Measurements from ENCODE around the gene APBB2.

Gene APBB2

GRCh38 chr4:41236032-41236431 lies 21.7 kb upstream of the APBB2 start:
- no peak for ATAC-seq
- TF ChIP-seq CSDC2 (CRISPR knock-in tag; IDR thresholded peaks at IDR 0.05) (no peak), ESRRG (CRISPR knock-in tag; IDR thresholded peaks at IDR 0.05) (no peak), ZNF8 (CRISPR knock-in tag; IDR thresholded peaks at IDR 0.05) (no peak), GLIS3 (CRISPR knock-in tag; IDR thresholded peaks at IDR 0.05) (no peak), CREB5 (CRISPR knock-in tag; IDR thresholded peaks at IDR 0.05; ENCODE audit: low read depth) (no peak), SNAI2 (CRISPR knock-in tag; IDR thresholded peaks at IDR 0.05) (no peak), ZC3H10 (CRISPR knock-in tag; IDR thresholded peaks at IDR 0.05) (no peak), TOX (CRISPR knock-in tag; IDR thresholded peaks at IDR 0.05; ENCODE audit: borderline replicate concordance) (no peak), ISL1 (CRISPR knock-in tag; IDR thresholded peaks at IDR 0.05) (no peak), BACH2 (CRISPR knock-in tag; IDR thresholded peaks at IDR 0.05; ENCODE audit: borderline replicate concordance) (no peak), ZFP30 (CRISPR knock-in tag; IDR thresholded peaks at IDR 0.05) (no peak), PPARA (CRISPR knock-in tag; IDR thresholded peaks at IDR 0.05; ENCODE audit: borderline replicate concordance) (no peak), TCF4 (CRISPR knock-in tag; IDR thresholded peaks at IDR 0.05; ENCODE audit: borderline replicate concordance) (no peak), RARB (CRISPR knock-in tag; IDR thresholded peaks at IDR 0.05) (no peak)
- TF ChIP-seq, protein P1, sequence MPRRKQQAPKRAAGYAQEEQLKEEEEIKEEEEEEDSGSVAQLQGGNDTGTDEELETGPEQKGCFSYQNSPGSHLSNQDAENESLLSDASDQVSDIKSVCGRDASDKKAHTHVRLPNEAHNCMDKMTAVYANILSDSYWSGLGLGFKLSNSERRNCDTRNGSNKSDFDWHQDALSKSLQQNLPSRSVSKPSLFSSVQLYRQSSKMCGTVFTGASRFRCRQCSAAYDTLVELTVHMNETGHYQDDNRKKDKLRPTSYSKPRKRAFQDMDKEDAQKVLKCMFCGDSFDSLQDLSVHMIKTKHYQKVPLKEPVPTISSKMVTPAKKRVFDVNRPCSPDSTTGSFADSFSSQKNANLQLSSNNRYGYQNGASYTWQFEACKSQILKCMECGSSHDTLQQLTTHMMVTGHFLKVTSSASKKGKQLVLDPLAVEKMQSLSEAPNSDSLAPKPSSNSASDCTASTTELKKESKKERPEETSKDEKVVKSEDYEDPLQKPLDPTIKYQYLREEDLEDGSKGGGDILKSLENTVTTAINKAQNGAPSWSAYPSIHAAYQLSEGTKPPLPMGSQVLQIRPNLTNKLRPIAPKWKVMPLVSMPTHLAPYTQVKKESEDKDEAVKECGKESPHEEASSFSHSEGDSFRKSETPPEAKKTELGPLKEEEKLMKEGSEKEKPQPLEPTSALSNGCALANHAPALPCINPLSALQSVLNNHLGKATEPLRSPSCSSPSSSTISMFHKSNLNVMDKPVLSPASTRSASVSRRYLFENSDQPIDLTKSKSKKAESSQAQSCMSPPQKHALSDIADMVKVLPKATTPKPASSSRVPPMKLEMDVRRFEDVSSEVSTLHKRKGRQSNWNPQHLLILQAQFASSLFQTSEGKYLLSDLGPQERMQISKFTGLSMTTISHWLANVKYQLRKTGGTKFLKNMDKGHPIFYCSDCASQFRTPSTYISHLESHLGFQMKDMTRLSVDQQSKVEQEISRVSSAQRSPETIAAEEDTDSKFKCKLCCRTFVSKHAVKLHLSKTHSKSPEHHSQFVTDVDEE (CRISPR knock-in tag; IDR thresholded peaks at IDR 0.05), result no peak
- TF ChIP-seq, protein P2, sequence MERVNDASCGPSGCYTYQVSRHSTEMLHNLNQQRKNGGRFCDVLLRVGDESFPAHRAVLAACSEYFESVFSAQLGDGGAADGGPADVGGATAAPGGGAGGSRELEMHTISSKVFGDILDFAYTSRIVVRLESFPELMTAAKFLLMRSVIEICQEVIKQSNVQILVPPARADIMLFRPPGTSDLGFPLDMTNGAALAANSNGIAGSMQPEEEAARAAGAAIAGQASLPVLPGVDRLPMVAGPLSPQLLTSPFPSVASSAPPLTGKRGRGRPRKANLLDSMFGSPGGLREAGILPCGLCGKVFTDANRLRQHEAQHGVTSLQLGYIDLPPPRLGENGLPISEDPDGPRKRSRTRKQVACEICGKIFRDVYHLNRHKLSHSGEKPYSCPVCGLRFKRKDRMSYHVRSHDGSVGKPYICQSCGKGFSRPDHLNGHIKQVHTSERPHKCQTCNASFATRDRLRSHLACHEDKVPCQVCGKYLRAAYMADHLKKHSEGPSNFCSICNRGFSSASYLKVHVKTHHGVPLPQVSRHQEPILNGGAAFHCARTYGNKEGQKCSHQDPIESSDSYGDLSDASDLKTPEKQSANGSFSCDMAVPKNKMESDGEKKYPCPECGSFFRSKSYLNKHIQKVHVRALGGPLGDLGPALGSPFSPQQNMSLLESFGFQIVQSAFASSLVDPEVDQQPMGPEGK (CRISPR knock-in tag; IDR thresholded peaks at IDR 0.05; ENCODE audit: borderline replicate concordance), result no peak

DNA sequence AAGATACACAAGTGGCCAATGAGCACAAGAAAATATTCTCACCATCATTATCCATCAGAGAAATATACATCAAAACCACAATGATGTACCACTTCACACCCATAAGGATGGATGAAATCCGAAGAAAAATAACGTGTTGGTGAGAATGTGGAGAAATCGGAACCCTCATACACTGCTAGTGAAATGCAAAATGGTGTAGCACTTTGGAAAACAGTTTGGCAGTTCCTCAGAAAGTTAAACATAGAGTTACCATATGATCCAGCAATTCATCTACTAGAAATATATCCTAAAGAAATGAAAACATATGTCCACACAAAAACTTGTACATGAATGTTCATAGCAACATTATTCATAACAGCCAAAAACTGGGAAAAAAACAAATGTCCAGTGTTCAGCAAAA lies 18.5 kb upstream of the APBB2 start:
- TF ChIP-seq PPARA (CRISPR knock-in tag; IDR thresholded peaks at IDR 0.05; ENCODE audit: borderline replicate concordance) (no peak), ESRRG (CRISPR knock-in tag; IDR thresholded peaks at IDR 0.05) (no peak), ZNF565 (CRISPR knock-in tag; conservative IDR thresholded peaks at IDR 0.05; ENCODE audit: low read depth) (no peak), ARNTL (CRISPR knock-in tag; IDR thresholded peaks at IDR 0.05; ENCODE audit: borderline replicate concordance, low read depth) (no peak), RARB (CRISPR knock-in tag; IDR thresholded peaks at IDR 0.05) (no peak), ZFP3 (CRISPR knock-in tag; IDR thresholded peaks at IDR 0.05) (no peak), ZNF8 (CRISPR knock-in tag; IDR thresholded peaks at IDR 0.05) (no peak), ZC3H10 (CRISPR knock-in tag; IDR thresholded peaks at IDR 0.05) (no peak), ISL1 (CRISPR knock-in tag; IDR thresholded peaks at IDR 0.05) (no peak), TOX (CRISPR knock-in tag; IDR thresholded peaks at IDR 0.05; ENCODE audit: borderline replicate concordance) (no peak)
- ATAC-seq, result no peak

DNA sequence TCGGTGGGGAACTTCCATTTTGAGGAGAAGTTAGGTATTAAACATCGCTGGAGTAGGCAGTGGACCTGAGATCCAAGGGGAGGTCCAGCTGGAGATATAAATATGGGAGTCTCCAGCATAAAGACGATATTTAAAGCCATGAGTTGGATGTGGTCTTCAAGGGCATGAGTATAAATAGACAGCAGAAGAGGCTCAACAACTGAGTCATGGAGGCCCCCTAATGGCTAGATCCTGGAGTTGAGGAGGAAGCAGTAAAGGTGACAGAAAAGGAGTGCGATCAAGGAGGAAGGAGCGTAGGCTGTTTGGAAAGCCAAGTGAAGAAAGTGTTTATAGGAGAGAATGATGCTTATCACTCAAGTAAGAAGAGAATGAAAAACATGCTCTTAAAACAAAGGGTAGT lies 18.1 kb upstream of the APBB2 start:
- no peak for ATAC-seq

More for the DNA sequence above, 18.1 kb upstream of the APBB2 start:
- TF ChIP-seq TCF4 (CRISPR knock-in tag; IDR thresholded peaks at IDR 0.05; ENCODE audit: borderline replicate concordance), result no peak
- TF ChIP-seq ARNTL (CRISPR knock-in tag; IDR thresholded peaks at IDR 0.05; ENCODE audit: borderline replicate concordance, low read depth), result no peak
- TF ChIP-seq, protein P3, sequence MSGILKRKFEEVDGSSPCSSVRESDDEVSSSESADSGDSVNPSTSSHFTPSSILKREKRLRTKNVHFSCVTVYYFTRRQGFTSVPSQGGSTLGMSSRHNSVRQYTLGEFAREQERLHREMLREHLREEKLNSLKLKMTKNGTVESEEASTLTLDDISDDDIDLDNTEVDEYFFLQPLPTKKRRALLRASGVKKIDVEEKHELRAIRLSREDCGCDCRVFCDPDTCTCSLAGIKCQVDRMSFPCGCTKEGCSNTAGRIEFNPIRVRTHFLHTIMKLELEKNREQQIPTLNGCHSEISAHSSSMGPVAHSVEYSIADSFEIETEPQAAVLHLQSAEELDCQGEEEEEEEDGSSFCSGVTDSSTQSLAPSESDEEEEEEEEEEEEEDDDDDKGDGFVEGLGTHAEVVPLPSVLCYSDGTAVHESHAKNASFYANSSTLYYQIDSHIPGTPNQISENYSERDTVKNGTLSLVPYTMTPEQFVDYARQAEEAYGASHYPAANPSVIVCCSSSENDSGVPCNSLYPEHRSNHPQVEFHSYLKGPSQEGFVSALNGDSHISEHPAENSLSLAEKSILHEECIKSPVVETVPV (CRISPR knock-in tag; IDR thresholded peaks at IDR 0.05), result no peak
- TF ChIP-seq ZFP30 (CRISPR knock-in tag; IDR thresholded peaks at IDR 0.05), result no peak
- TF ChIP-seq GLIS3 (CRISPR knock-in tag; IDR thresholded peaks at IDR 0.05), result no peak
- no peak for TF ChIP-seq ESRRG (CRISPR knock-in tag; IDR thresholded peaks at IDR 0.05)
- no peak for TF ChIP-seq ZNF8 (CRISPR knock-in tag; IDR thresholded peaks at IDR 0.05)
- no peak for TF ChIP-seq RARB (CRISPR knock-in tag; IDR thresholded peaks at IDR 0.05)
- no peak for TF ChIP-seq ISL1 (CRISPR knock-in tag; IDR thresholded peaks at IDR 0.05)
- TF ChIP-seq TOX (CRISPR knock-in tag; IDR thresholded peaks at IDR 0.05; ENCODE audit: borderline replicate concordance), result no peak
- no peak for TF ChIP-seq PPARA (CRISPR knock-in tag; IDR thresholded peaks at IDR 0.05; ENCODE audit: borderline replicate concordance)
- TF ChIP-seq, protein P2 (CRISPR knock-in tag; IDR thresholded peaks at IDR 0.05; ENCODE audit: borderline replicate concordance), result no peak
- no peak for TF ChIP-seq OSR1 (CRISPR knock-in tag; IDR thresholded peaks at IDR 0.05)
- no peak for TF ChIP-seq CSDC2 (CRISPR knock-in tag; IDR thresholded peaks at IDR 0.05)

Data from SK-N-SH treated with all-trans-retinoic acid at 6 μM for 48 hours (cell line).